K562 (cell line): Measurements from ENCODE around the gene PLS1. TPM values are rescaled to one million over a fixed set of nuclear protein-coding genes. Genes with fewer than 3 reads are reported as not detected.

Experiments used
- ATF3 ChIP-seq, 2 experiments: fragments of 450-650 bp in 1 of 2; sonication (generic) in 1 of 2; formaldehyde crosslinking in 1 of 2; IDR thresholded peaks in 1 of 2; conservative IDR thresholded peaks in 1 of 2; 2 replicates each; pipeline versions ENCODE4 v1.6.1 to v1.8.1; 2016 to 2023; ENCODE audit warnings: mild to moderate bottlenecking in 2 of 2, moderate library complexity in 2 of 2, inconsistent platforms in 1 of 2, missing genetic modification reagents in 1 of 2
- CBX8 ChIP-seq: fragments of 200-600 bp; sonication (generic); IDR thresholded peaks from 2 replicates; pipeline ENCODE4 v1.6.1; 2012; ENCODE audit warnings: borderline replicate concordance, mixed run types, low read depth, mild to moderate bottlenecking, moderate library complexity, mixed read lengths, low read length, control low read depth, inconsistent platforms; ENCODE audit not compliant: poor library complexity, severe bottlenecking; ENCODE audit errors: extremely low read depth
- DNMT1 ChIP-seq: fragments of 450-650 bp; IDR thresholded peaks from 2 replicates; pipeline ENCODE4 v1.6.1; 2016; ENCODE audit warnings: antibody characterized with exemption, mild to moderate bottlenecking
- FIP1L1 ChIP-seq: fragments of 200-400 bp; formaldehyde crosslinking; IDR thresholded peaks from 2 replicates; pipeline ENCODE4 v1.6.1; 2018; ENCODE audit warnings: mild to moderate bottlenecking, low read depth, low read length; ENCODE audit not compliant: poor library complexity, severe bottlenecking
- FOXJ2 ChIP-seq: fragments of 200-800 bp; sonication (Bioruptor generic); IDR thresholded peaks from 2 replicates; pipeline ENCODE4 v1.6.1; 2016; ENCODE audit warnings: missing genetic modification characterization, missing compliant biosample characterization
- KLF1 ChIP-seq: fragments of 450-650 bp; IDR thresholded peaks from 2 replicates; pipeline ENCODE4 v1.6.1; 2016; ENCODE audit warnings: missing genetic modification characterization, missing compliant biosample characterization
- MAFK ChIP-seq: IDR thresholded peaks from 2 replicates; pipeline ENCODE4 v1.6.1; 2011; ENCODE audit warnings: low read length, improper control_type of control experiment
- MGA ChIP-seq: fragments of 450-650 bp; IDR thresholded peaks from 2 replicates; pipeline ENCODE4 v1.6.1; 2016; ENCODE audit warnings: mild to moderate bottlenecking, moderate library complexity
- NFIC ChIP-seq: fragments of 450-650 bp; IDR thresholded peaks from 2 replicates; pipeline ENCODE4 v1.6.1; 2017; ENCODE audit warnings: mild to moderate bottlenecking, inconsistent platforms
- RAD51 ChIP-seq: fragments of 450-650 bp; IDR thresholded peaks from 2 replicates; pipeline ENCODE4 v1.7.1; 2016; ENCODE audit warnings: low read depth, mild to moderate bottlenecking, borderline replicate concordance
- RHOXF2B ChIP-seq: fragments of 250-450 bp; sonication (Bioruptor Pico); conservative IDR thresholded peaks from 2 replicates; pipeline ENCODE4 v1.5.1; 2021
- TCF3 ChIP-seq: sonication (generic); formaldehyde crosslinking; IDR thresholded peaks from 2 replicates; pipeline ENCODE4 v1.4.0; 2020; ENCODE audit warnings: mild to moderate bottlenecking, missing genetic modification reagents
- TRIM24 ChIP-seq, 2 experiments: fragments of 450-650 bp; IDR thresholded peaks; 2 replicates each; pipeline ENCODE4 v1.6.1; 2016
- TSC22D4 ChIP-seq: fragments of 450-650 bp; IDR thresholded peaks from 2 replicates; pipeline ENCODE4 v1.6.1; 2016; ENCODE audit warnings: missing genetic modification characterization, missing biosample characterization, control low read depth
- ZBTB2 ChIP-seq: fragments of 450-650 bp; IDR thresholded peaks from 2 replicates; pipeline ENCODE4 v1.6.1; 2016; ENCODE audit warnings: antibody characterized with exemption
- polyA plus RNA-seq, 8 experiments: library from polyadenylated mRNA; depleted of rRNA in 4 of 8; stranded (reverse) in 5 of 8; unstranded in 3 of 8; fragments of >200 nt; fragmentation: Nextera tagmentation in 2 of 8; fragmentation: Illumina TruSeq in 1 of 8; extraction: Ambion mirVana in 2 of 8; extraction: Trizol in 1 of 8; gene quantifications; 2 replicates each; pipeline versions ENCODE4 v1.2.1 to v1.2.3, GENCODE V29; 2011 to 2014; ENCODE audit warnings: inconsistent platforms in 1 of 8, missing spikeins in 1 of 8
- total RNA-seq, 7 experiments: library from RNA; depleted of rRNA in 6 of 7; stranded (reverse); fragments of >200 nt in 6 of 7; fragmentation: Illumina TruSeq in 2 of 7; extraction: Trizol in 2 of 7; gene quantifications; 2 replicates each; pipeline versions ENCODE4 v1.2.1 to v1.2.3, GENCODE V29; 2011 to 2021; ENCODE audit warnings: low replicate concordance in 1 of 7

Gene PLS1
- total and polyA plus RNA-seq, 9 of the 15 experiments (the other 6 are each of a cell fraction or from before 2014, with no cell fraction given), result 6.1 to 21.3 (median 13.0) TPM

- no peak for TF ChIP-seq MGA
- peak; percentile 87 for TF ChIP-seq NFIC
- TF ChIP-seq MAFK, result no peak
- TF ChIP-seq ATF3 (IDR thresholded peaks at IDR 0.05), result peak; percentile 61
- TF ChIP-seq ATF3 (CRISPR knock-in tag; conservative IDR thresholded peaks at IDR 0.05), result no peak
- TF ChIP-seq FOXJ2 (tag), result 0 out of 2 replicates have a peak, but pooled peaks have one; percentile 38
- TF ChIP-seq FIP1L1, result no peak
- TF ChIP-seq RAD51, result no peak
- no peak for TF ChIP-seq CBX8
- TF ChIP-seq RHOXF2B (CRISPR knock-in tag), result no peak
- no peak for TF ChIP-seq TSC22D4 (tag)
- TF ChIP-seq ZBTB2, result no peak
- TF ChIP-seq TCF3, result peak; percentile 96
- peak; percentile 86 to 93 for TF ChIP-seq TRIM24 (IDR thresholded peaks at IDR 0.05)
- no peak for TF ChIP-seq DNMT1
- no peak for TF ChIP-seq KLF1 (tag)
These were observed 22.8 kb downstream of the PLS1 start (continued) for GRCh38 chr3:142618917-142619461.
